ENCODE data around the gene KCNQ1.

Gene KCNQ1

DNA sequence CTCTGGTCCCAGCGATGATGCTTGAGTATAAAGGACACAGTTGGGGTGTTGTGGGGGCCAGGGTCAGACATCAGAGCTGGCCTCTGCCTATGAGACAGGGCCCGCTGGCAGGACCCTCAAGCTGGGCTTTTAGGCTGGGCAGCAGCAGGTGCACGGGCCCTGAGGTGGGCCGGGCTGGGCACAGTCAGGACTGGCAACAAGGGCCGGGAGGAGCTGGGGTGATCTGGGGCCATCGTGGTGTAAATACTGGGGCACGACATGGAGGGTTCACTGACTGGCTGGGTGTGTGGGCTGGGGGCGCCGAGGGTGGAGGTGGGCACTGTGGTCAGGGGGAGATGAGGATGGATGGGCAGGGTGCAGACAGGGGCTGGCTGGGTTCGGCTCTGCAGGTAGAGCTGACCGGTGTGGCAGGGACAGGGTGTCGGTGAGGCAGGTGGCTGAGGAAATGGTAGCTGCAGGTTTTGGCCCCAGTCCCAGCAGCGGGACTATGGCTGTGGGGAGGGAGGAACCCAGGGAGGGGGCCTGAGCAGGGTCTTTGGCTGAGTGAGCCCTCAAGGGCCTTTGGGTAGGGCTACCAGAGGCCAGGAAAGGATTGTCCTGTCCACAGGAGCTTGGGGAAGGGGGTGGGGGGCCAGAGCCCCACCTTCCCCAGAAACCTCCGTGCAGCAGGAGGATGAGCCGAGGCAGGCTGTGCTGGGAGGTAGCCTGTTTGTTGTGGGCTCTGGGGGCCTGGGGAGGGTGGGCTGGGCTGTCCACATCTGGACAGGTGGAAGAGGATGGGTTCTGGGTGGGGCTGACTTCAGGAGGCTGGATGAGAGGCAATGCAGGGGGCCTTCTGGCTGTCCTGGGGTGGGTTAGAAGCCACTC is 81.4 kb downstream of the KCNQ1 start:
- no peak for FAIRE-seq

DNA sequence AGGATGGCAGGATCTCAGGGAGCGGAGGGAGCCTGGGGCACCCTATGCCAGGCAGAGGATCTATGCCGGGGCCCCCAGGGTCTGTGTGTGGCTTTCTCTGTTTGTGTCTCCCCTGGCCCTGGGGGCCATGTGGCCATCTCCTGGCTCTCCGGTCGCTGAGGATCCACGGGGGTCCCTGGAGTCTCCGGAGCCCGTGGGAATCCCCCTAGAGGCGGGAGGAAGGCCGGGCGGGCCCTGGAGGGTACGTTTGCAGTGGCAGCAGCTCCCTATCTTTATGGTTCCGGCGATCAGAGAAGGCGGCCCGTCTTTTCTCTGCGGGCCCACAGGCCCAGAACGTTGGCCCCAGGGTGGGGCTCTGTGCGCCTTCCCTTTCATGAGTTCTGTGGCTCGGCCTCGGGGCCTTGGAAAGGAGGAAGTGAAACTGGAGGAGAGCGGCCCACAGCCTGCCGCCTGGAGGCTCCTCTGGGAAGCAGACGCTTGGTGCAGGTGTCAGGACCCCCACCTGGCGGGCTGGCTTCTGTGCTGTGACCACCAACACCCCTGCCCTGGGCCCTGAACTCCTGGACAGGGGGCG is 82.1 kb downstream of the KCNQ1 start:
- FAIRE-seq = no peak

- FAIRE-seq = no peak
Observed at GRCh38 chr11:2527621-2528291, 82.9 kb downstream of the KCNQ1 start.

DNA sequence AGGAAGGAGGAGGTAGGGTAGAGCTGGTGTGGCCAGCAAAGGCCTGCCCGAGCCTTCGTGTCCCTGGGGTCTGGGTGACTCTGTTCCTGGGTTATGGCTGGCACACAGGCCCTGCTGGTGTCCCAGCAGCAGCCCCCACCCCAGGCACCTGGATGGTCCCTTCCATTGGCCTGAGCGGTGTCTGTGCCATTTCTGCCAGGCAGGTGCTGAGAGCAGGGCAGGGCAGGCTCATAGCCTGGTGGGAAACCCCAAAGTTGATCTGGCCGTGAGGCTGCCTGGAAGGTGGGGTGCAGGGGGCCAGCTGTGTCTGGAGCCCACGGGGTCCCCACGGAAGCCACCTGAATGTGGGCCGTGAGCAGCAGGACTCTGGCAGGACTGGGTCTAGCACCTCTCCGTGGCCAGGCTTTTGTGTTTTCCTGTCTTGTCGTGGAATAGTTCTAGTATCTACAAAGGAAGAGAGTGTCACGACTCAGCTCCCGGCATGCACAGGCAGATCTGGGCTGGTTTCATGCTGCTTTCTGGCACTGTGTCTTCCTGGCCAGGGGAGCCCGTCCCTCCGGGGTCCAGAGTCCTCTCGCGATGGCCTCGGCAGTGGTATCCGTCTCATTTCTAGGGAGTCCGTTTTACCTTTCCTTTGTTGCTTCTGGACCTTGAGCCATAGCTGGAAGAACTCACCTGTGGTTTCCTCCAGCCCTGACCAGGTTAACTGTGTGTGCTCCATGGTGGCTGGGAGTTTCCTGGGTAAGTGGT is 83.7 kb downstream of the KCNQ1 start:
- FAIRE-seq = no peak

GRCh38 chr11:2529173-2529572 is 84.4 kb downstream of the KCNQ1 start:
- FAIRE-seq = no peak

DNA sequence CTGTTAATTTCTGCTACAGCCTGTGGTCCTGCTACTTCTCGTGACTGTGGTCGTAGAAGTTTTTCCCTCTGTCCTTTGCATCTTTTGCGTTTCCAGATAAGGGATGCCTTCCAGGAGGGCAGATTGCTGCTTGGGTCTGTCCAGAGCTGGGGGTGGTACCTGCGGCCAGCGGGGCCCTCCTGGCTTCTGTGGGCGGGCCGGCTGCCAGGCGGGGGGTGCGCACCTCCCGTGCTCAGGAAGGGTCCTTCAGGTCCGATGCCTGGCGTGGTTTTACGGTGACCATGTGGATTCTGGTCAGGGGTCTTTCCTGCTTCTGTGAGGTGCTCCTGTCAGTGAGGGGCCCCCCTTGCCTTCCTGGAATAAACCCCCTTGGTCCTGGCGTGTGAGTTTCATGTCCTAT is 84.8 kb downstream of the KCNQ1 start:
- no peak for FAIRE-seq

DNA sequence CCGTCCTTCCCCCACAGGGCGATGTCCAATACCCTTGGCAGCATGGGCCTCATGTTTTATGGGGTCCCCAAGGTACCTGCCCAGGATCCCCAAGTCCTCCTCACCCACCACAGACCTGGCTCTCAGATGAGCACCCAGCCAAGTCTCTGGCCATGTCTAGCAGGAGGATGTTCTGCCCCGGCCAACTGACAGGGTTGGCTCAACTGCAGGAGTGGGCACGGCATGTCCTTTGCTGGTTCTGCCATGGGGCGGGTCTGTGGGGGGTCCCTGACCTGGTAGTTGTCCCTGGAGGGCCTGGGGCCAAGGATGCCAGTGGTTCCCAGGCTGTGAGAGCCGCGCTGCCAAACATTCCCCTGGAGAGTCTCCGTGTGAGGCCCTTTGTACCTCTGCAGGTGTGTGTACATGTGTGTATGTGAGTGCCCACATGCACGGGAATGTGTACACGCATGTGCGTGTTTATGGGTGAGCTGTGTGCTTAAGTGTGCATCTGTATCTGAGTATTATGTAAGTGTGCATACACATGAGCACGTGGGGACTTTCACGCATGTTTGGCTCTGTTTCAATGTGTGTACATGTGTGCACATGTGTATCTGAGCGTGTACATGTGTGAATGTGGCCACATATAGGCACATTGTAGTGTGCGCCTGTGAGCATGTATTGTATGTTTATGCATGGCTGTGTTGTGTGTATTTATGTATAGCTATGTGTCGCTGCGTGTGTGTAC is 85.5 kb downstream of the KCNQ1 start:
- FAIRE-seq = no peak

DNA sequence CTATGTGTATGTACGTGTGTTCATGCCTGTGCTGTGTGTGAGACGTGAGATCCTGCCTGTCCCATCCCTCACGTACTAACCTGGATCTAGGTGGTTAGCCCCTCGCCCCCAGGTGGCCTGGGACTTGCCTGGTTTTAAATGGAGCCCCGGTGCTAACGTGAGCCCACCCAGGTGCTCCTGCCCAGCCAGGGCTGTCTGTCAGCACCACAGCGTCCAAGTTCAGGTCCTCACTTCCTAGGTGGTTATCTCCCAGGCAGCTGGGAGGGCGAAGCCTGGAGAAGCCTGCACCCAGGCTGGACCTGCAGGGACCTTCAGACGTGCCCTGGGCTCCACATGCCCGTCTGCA is 86.0 kb downstream of the KCNQ1 start:
- no peak for FAIRE-seq

DNA sequence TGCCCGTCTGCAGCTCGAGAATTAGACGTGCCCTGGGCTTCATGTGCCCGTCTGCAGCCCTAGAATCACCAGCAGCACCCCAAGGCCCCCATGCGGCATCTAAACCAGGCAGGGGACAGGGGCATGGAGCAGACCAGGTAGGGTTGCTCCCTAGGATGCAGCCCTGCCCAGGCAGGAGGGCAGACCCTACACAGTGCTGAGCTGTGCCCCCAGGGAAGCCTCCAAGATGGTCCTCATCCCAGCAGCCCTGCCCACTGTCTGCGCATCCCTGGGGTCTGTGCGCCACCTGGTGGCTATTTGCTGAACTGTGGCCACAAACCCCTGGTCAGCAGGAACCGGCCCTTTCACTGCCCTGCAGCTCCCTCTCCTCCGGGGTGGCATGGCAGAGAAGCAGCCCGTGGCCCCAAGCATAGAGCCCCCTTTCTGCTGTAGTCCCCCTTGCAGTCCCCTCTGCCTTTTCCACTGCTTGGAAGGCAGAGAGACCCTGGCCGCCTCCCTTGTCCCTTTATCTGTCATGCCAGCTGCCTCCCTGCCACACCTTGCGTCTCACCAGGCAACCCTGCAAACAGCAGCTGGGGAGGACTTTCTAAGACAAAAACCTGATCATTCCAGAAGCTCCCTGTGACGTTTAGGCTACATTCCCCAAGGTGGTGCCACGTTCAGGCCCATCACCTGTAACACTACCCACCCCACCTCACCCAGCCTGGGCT is 86.6 kb downstream of the KCNQ1 start:
- FAIRE-seq = no peak

DNA sequence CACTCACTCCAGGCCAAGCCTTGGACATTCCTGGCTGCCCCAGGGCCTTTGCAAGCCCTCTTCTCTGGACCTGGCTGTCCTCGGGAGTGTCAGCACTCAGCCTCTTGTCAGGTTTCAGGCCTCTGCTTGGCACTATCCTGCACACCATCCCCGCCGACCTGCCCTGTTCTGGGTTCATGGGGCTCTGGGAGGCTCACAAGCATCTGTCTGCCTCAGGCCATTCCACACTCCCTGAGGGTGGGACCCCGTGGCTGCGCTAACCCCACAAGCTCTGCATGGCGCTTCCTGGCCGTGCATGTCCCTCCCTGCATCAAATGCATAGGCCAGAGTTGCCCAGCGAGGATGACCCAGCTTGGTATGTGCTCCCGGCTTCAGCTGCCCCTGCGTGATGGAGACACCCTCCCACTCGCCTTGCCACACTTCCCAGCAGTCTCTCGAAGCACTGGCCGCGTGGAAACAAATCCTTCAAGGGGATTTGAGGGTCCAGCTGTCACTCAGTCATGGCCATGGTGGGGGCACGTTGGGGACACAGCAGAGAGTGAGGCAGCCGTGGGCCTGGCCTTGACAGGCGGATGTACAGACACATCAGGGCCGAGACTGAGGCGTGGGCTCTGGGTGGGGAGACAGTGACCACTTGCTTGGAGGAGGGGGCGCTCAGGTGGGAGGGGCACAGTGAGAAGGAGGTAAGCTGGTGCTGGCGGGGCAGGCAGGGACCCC is 87.3 kb downstream of the KCNQ1 start:
- no peak for FAIRE-seq

- peak; percentile 50 for FAIRE-seq
Observed at GRCh38 chr11:2532704-2533586, 88.1 kb downstream of the KCNQ1 start.

DNA sequence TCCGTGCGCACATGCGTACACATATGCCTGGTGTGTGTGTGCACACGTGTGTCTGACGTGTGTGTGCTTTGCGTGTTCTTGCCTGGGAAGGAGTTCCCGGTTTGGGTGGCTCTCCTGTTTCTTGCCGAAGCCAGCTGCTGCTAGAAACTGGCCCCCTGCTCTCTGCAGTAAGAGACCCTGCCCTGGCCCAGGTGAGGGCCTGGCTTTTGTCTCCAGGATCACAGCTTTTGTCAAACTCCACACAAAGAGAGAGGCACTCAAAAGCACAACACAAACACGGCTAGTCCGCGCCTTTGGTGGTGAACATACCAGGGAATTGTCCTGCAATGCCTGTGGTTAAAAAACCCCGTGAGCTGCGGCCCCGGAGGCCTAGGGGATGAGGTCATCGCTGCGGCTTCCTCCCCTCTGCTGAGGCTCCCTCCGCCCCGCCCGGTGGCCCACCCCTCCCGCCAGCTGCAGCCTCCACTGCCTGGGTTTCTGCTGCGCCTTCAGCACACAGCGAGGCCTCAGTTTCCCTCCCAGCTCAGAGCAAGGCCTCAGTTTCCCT is 88.9 kb downstream of the KCNQ1 start:
- FAIRE-seq = no peak

DNA sequence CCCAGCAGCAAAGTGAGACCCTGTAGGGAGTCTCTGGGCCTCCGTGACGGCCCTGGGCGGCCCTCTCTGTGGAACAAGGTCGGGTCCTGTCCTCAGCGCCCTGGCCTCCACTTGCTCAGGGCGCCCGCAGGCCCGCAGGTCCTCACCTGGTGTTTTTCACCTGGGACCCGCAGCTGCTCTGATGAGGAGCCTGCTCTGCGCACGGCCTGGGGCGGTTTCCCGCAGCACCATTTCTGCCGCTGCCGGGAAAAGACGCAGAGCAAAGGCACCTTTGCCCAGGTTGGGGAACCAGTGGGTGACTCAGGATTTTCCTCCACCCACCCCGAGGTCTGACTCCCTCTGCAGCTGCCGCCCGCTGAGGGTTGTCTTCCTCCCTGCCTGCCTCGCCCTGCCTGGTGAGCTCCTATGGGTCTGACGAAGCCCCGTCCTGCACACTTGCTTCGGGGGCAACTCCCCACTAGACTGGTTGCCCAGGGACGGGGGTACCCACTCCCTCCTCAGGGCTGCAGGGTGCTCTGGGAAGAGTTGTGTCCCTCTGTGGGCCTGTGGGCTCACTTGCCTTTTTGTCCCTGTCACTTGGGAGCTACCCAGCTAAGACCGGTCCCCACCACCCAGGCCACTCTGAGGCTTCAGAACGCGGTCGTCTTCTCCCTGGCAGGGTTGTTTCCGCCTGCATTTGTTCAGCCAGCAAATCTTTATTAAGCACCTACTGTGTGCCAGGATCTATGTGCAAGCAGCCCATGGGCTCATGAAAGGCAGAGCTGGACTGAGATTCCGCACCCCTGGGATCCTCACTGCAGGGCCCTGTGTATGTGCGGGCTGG is 89.5 kb downstream of the KCNQ1 start:
- FAIRE-seq = no peak

GRCh38 chr11:2534957-2535672 is 90.3 kb downstream of the KCNQ1 start:
- FAIRE-seq = no peak

GRCh38 chr11:2535673-2536439 is 91.0 kb downstream of the KCNQ1 start:
- no peak for FAIRE-seq

DNA sequence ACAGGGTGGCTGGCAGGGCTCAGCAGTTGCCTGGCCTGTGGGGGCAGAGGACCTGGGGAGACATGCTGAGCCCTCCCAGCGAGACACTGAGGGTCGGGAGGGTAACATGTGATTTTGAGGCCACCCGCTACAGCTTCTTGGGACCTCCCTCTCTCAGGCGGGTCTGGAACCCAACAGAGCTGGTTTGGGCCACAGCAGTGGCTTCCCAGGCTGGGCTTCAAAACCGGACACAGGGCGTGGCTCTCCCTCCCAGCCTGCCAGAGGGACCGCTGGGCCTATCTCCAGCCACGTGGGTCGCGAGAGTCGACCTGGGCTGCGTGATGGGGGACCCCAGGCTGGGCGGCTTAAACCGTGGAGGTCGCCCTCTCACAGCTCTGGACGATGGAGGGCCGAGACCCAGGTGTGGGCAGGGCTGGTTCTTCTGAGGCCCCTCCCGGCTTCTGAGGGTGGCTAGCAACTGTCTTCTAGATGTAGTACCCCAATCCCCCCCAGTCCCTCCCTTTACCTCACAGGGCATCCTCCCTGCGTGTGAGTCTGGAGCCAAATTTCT is 91.7 kb downstream of the KCNQ1 start:
- no peak for FAIRE-seq

- no peak for FAIRE-seq
Observed at GRCh38 chr11:2537010-2537705, 92.3 kb downstream of the KCNQ1 start.

Measured in G401.6 (cell line).